PC-3 (cell line): ENCODE results near the gene TNS3. TPM values are rescaled to one million over a fixed set of nuclear protein-coding genes. Genes with fewer than 3 reads are reported as not detected.

Experiments used
- ATAC-seq: fragments of 200-7000 bp; cut with Tn5 transposase; 2 replicates; pipeline ENCODE4 v1.9.1; 2020; ENCODE audit warnings: mild to moderate bottlenecking, moderate library complexity
- BruUV-seq: library from RNA; stranded (reverse); fragments of 400-500 nt; replicated peaks from 2 replicates; lab custom pipeline; 2021; lab: Mats Ljungman, UMichigan
- CTCF ChIA-PET: fragments of 300-600 bp; sonication (Branson Sonifier 250); formaldehyde crosslinking; loops from one replicate; lab custom pipeline; 2022; ENCODE audit warnings: antibody characterized with exemption; lab: Charles Lee
- POLR2A ChIA-PET: fragments of 300-600 bp; sonication (Branson Sonifier 250); formaldehyde crosslinking; loops from one replicate; lab custom pipeline; 2022; ENCODE audit warnings: antibody characterized with exemption; ENCODE audit not compliant: unreplicated experiment; lab: Charles Lee
- DNase-seq: peaks from one replicate; pipeline ENCODE4 v3.0.0-alpha.2; 2015
- H2AFZ ChIP-seq: fragments of 300-600 bp; sonication (generic); 2 replicates; pipeline ENCODE4 v1.6.0; 2016; ENCODE audit warnings: antibody characterized with exemption, low read length
- H3F3A ChIP-seq: fragments of 300-600 bp; sonication (generic); one replicate; pipeline ENCODE4 v1.6.0; 2017; ENCODE audit warnings: antibody characterized with exemption, low read length, control low read depth, mild to moderate bottlenecking; ENCODE audit not compliant: unreplicated experiment
- H3K27ac ChIP-seq: fragments of 300-600 bp; sonication (generic); 2 replicates; pipeline ENCODE4 v1.5.1; 2016; ENCODE audit warnings: mild to moderate bottlenecking, low read length
- H3K27me3 ChIP-seq: fragments of 300-600 bp; sonication (generic); 2 replicates; pipeline ENCODE4 v1.6.1; 2016; ENCODE audit warnings: low read length, mixed read lengths
- H3K36me3 ChIP-seq: fragments of 300-600 bp; sonication (generic); 2 replicates; pipeline ENCODE4 v1.6.1; 2016; ENCODE audit warnings: low read depth, mixed run types, low read length, mixed read lengths
- H3K4me1 ChIP-seq: fragments of 300-600 bp; sonication (generic); 2 replicates; pipeline ENCODE4 v1.5.1; 2016; ENCODE audit warnings: low read length; ENCODE audit not compliant: insufficient read depth
- H3K4me2 ChIP-seq: fragments of 300-600 bp; sonication (generic); 2 replicates; pipeline ENCODE4 v1.6.0; 2016; ENCODE audit warnings: low read length
- H3K4me3 ChIP-seq: fragments of 300-600 bp; sonication (generic); 2 replicates; pipeline ENCODE4 v1.5.1; 2016; ENCODE audit warnings: mild to moderate bottlenecking, low read length, mixed read lengths
- H3K79me2 ChIP-seq: fragments of 300-600 bp; sonication (generic); 2 replicates; pipeline ENCODE4 v1.6.1; 2017; ENCODE audit warnings: low read length, mixed read lengths
- H3K9ac ChIP-seq: fragments of 300-600 bp; sonication (generic); 2 replicates; pipeline ENCODE4 v1.6.0; 2016; ENCODE audit warnings: mild to moderate bottlenecking, low read length
- H3K9me2 ChIP-seq: fragments of 300-600 bp; sonication (generic); replicated peaks from 2 replicates; pipeline ENCODE4 v1.6.1; 2016; ENCODE audit warnings: mixed run types, low read length, mixed read lengths
- H3K9me3 ChIP-seq: fragments of 300-600 bp; sonication (generic); 2 replicates; pipeline ENCODE4 v1.6.1; 2016; ENCODE audit warnings: low read length, mixed read lengths
- H4K20me1 ChIP-seq: fragments of 300-600 bp; sonication (generic); 2 replicates; pipeline ENCODE4 v1.6.1; 2016; ENCODE audit warnings: low read length, mixed read lengths
- EZH2 ChIP-seq: fragments of 300-600 bp; sonication (generic); IDR thresholded peaks from one replicate; pipeline ENCODE4 v1.6.1; 2017; ENCODE audit warnings: antibody characterized with exemption, mild to moderate bottlenecking, low read length; ENCODE audit not compliant: unreplicated experiment
- EZH2phosphoT487 ChIP-seq: fragments of 300-600 bp; sonication (generic); IDR thresholded peaks from 2 replicates; pipeline ENCODE4 v1.6.1; 2018; ENCODE audit warnings: mild to moderate bottlenecking, antibody characterized with exemption, low read length, borderline replicate concordance
- intact Hi-C: fragments of 100-400 bp; cut with micrococcal nuclease; formaldehyde crosslinking; loops from 2 replicates; pipeline ENCODE4 v1.9.0; 2023
- total RNA-seq: library from RNA; depleted of rRNA; stranded (reverse); fragments of >200 nt; gene quantifications from 2 replicates; pipeline ENCODE4 v1.2.3, GENCODE V29; 2014
- TF ChIP-seq, protein P1 (sequence below): fragments of 300-600 bp; sonication (generic); conservative IDR thresholded peaks from 2 replicates; pipeline ENCODE4 v1.5.1; 2017; ENCODE audit warnings: antibody characterized with exemption, low read depth, mild to moderate bottlenecking, low read length

The TNS3 gene
- total RNA-seq, 1 experiment from 2014 or later = 72.3 TPM

DNA sequence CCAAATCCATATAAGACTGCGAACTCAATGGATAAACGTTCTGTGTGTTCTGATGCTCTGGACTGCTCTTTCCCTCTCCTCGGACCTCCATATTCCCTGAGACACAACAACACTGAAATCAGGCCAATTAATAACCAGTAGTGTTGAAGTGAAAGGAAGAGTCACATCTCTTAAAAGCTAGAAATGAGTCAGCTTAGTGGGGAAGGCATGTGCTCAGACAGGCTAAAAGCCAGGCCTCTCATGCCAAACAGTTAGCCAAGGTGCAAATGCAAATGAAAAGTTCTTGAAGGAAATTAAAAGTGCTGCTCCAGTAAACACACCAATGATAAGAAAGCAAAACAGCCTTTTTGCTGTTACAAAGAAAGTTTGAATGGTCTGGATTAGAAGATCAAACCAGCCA is 29.3 kb downstream of the TNS3 start:
- Histone ChIP-seq H3K9ac (no peak overlapping the region), H3F3A (no peaks in the 10 kb centered on the region), H3K4me3 (no peak overlapping the region), H3K27me3 (no peaks in the 10 kb centered on the region), H2AFZ (no peak overlapping the region), H3K27ac (no peak overlapping the region), H3K4me1 (peaks cover 37% of the 10 kb centered on the region), H3K79me2 (peaks cover 88% of the 10 kb centered on the region), H3K9me2 (no peaks in the 10 kb centered on the region), H3K4me2 (no peak overlapping the region), H4K20me1 (no peaks in the 10 kb centered on the region), H3K36me3 (peaks cover 11% of the 10 kb centered on the region; the same call in 1 of the 2 replicates), H3K9me3 (no peaks in the 10 kb centered on the region)
- intact Hi-C loops = no loop called here
- CTCF ChIA-PET = interaction anchor here (0.6 kb wide), 1 partner anchor 161 kb away, joined by 3 read pairs; no protein-coding TSS in a partner anchor
- DNase-seq = peak; percentile 28
- BruUV-seq = no TSS peak
- ATAC-seq = peak; percentile 51
- TF ChIP-seq, protein P1, sequence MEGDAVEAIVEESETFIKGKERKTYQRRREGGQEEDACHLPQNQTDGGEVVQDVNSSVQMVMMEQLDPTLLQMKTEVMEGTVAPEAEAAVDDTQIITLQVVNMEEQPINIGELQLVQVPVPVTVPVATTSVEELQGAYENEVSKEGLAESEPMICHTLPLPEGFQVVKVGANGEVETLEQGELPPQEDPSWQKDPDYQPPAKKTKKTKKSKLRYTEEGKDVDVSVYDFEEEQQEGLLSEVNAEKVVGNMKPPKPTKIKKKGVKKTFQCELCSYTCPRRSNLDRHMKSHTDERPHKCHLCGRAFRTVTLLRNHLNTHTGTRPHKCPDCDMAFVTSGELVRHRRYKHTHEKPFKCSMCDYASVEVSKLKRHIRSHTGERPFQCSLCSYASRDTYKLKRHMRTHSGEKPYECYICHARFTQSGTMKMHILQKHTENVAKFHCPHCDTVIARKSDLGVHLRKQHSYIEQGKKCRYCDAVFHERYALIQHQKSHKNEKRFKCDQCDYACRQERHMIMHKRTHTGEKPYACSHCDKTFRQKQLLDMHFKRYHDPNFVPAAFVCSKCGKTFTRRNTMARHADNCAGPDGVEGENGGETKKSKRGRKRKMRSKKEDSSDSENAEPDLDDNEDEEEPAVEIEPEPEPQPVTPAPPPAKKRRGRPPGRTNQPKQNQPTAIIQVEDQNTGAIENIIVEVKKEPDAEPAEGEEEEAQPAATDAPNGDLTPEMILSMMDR = no peak
- no peak for TF ChIP-seq EZH2phosphoT487
- TF ChIP-seq EZH2 = no peak
- POLR2A ChIA-PET = interaction anchor here (0.6 kb wide), 3 partner anchors 18 to 214 kb away, joined by 3 read pairs; no protein-coding TSS in a partner anchor

DNA sequence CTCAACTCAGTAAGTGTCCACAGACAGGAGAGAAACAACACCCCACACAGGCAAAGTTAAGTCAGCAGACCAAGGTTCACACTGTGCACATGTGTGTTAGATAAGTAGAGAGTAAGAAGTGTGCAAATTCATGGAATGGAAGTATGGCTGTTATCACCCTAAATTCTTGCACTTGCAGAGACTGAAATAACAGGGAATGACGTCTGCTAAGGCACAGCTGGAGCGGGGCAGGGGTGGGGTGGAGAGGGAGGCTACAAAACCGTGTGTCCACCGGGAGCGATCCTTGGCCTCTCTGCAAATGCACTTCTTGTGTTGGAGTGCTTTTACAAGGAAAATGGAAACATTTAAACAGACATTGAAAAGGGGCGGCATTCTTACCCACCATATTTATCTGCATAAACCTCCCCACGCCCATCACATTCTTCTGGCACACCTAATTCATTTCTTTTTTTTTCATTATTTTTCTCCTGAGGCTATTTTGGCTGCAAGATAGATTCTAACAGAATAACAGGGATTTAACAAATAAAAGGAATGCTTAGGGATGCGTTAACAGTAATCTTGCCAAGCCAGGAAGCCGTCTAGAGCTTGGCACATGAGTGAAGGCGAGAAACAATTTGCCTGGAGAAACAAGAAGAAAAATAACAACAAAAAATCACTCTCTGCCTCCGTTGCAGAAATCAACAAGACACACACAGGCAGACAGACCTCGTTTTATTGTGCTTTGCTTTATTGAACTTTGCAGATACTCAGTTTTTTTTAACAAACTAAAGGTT is 30.1 kb downstream of the TNS3 start:
- peaks cover 11% of the 10 kb centered on the region; the same call in 1 of the 2 replicates for H3K36me3 ChIP-seq
- no peak overlapping the region for H3K27ac ChIP-seq
- no TSS peak for BruUV-seq
- H3K4me1 ChIP-seq = peaks cover 30% of the 10 kb centered on the region
- no peaks in the 10 kb centered on the region for H3F3A ChIP-seq
- ChIA-PET POLR2A (interaction anchor here (0.6 kb wide), 1 partner anchor 214 kb away, joined by 3 read pairs; no protein-coding TSS in a partner anchor), CTCF (interaction anchor here (0.6 kb wide), 1 partner anchor 162 kb away, joined by 3 read pairs; no protein-coding TSS in a partner anchor)
- intact Hi-C loops = no loop called here
- no peak for DNase-seq
- no peaks in the 10 kb centered on the region for H3K9me3 ChIP-seq
- no peak for TF ChIP-seq EZH2
- TF ChIP-seq EZH2phosphoT487 = no peak
- TF ChIP-seq, protein P1 = no peak
- no peak overlapping the region for H3K4me2 ChIP-seq
- H3K27me3 ChIP-seq = no peaks in the 10 kb centered on the region
- H3K9me2 ChIP-seq = no peaks in the 10 kb centered on the region
- peaks cover 92% of the 10 kb centered on the region for H3K79me2 ChIP-seq
- no peak overlapping the region for H3K4me3 ChIP-seq
- no peak overlapping the region for H2AFZ ChIP-seq
- no peak for ATAC-seq
- no peaks in the 10 kb centered on the region for H4K20me1 ChIP-seq
- H3K9ac ChIP-seq = no peak overlapping the region

DNA sequence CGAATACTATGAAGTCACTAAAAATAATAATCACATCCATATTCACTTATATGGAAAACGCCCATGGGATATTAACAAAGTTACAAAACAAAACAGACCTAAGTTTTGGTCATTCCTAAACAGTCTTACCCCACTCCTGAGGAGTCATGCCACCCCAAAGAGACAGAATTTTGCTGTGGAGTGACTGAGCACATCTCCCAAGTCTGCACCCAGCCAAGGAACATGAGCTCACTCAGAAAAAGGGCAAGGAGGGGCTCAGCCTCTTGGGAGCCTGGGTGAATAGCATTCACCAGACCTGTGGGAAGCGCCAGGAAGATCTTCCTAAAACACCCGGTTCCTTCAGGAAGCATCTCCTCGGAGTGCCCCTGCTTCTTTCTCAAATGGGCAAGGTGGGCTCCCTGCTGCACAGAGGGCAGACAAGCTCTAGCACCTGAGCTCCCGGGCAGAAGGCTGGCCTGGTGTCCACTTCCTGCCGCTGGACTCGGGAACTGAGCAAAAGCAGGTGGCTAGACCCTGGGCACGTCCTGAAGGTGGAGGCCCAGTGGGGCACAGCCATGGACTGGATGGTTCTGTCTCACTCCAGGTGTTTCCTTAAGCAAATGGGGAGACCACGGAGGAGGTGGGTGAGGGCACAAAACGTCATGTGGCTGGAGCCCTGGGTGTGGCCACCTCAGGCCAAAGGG is 31.0 kb downstream of the TNS3 start:
- Histone ChIP-seq H3K79me2 (peaks cover 89% of the 10 kb centered on the region), H3F3A (no peaks in the 10 kb centered on the region), H3K9ac (no peak overlapping the region), H3K4me3 (no peak overlapping the region), H2AFZ (no peak overlapping the region), H4K20me1 (no peaks in the 10 kb centered on the region), H3K4me1 (peaks cover 20% of the 10 kb centered on the region), H3K9me2 (no peaks in the 10 kb centered on the region), H3K27ac (no peak overlapping the region), H3K9me3 (no peaks in the 10 kb centered on the region), H3K36me3 (peaks cover 9% of the 10 kb centered on the region; the same call in 1 of the 2 replicates), H3K4me2 (no peak overlapping the region), H3K27me3 (no peaks in the 10 kb centered on the region)
- DNase-seq = no peak
- TF ChIP-seq, protein P1 = no peak
- TF ChIP-seq EZH2phosphoT487 (no peak), EZH2 (no peak)
- POLR2A ChIA-PET = no interaction called here
- CTCF ChIA-PET = no interaction called here
- intact Hi-C loops = no loop called here
- BruUV-seq = no TSS peak
- ATAC-seq = no peak
